OCI-LY1 (cell line): Measurements from ENCODE around the gene CMTM2.
A peak's percentile ranks its signal among the peaks of the same experiment; 100 is the strongest.

Experiments used
- H2AFZ ChIP-seq: fragments of 200-600 bp; sonication (generic), shearing (Covaris generic); 2 replicates; pipeline ENCODE4 v1.6.0; 2014; ENCODE audit warnings: antibody characterized with exemption, mild to moderate bottlenecking, low read length
- H3F3A ChIP-seq: fragments of 200-600 bp; sonication (generic), shearing (Covaris generic); 2 replicates; pipeline ENCODE4 v1.6.0; 2014; ENCODE audit warnings: mild to moderate bottlenecking, antibody characterized with exemption, low read length, moderate library complexity; ENCODE audit not compliant: insufficient read depth
- H3K27ac ChIP-seq: fragments of 200-600 bp; sonication (generic); 2 replicates; pipeline ENCODE4 v1.5.1; 2014; ENCODE audit warnings: low read length, mixed run types, mild to moderate bottlenecking, low read depth; ENCODE audit not compliant: poor library complexity, severe bottlenecking
- H3K27me3 ChIP-seq: fragments of 200-600 bp; sonication (generic); 2 replicates; pipeline ENCODE4 v1.6.0; 2014; ENCODE audit warnings: antibody characterized with exemption, mild to moderate bottlenecking, low read length, moderate library complexity; ENCODE audit not compliant: insufficient read depth
- H3K36me3 ChIP-seq: fragments of 200-600 bp; sonication (generic); 2 replicates; pipeline ENCODE4 v1.6.1; 2014; ENCODE audit warnings: mild to moderate bottlenecking, antibody characterized with exemption, low read length, moderate library complexity, mixed read lengths; ENCODE audit not compliant: insufficient read depth
- H3K4me1 ChIP-seq: fragments of 200-600 bp; sonication (generic); 2 replicates; pipeline ENCODE4 v1.5.1; 2014; ENCODE audit warnings: mild to moderate bottlenecking, low read length, moderate library complexity; ENCODE audit not compliant: insufficient read depth, severe bottlenecking
- H3K4me2 ChIP-seq: fragments of 200-600 bp; sonication (generic), shearing (Covaris generic); 2 replicates; pipeline ENCODE4 v1.6.1; 2014; ENCODE audit warnings: low read length
- H3K4me3 ChIP-seq: fragments of 200-600 bp; sonication (generic); 2 replicates; pipeline ENCODE4 v1.5.1; 2014; ENCODE audit warnings: low read length, low read depth, mild to moderate bottlenecking, mixed read lengths; ENCODE audit not compliant: poor library complexity, severe bottlenecking
- H3K79me2 ChIP-seq: fragments of 200-600 bp; shearing (Covaris generic); 2 replicates; pipeline ENCODE4 v1.6.1; 2016; ENCODE audit warnings: mixed run types, low read length, mixed read lengths; ENCODE audit not compliant: insufficient read depth
- H3K9ac ChIP-seq: fragments of 200-600 bp; sonication (generic), shearing (Covaris generic); 2 replicates; pipeline ENCODE4 v1.6.1; 2014; ENCODE audit warnings: mild to moderate bottlenecking, low read length, mixed read lengths
- H3K9me2 ChIP-seq: fragments of 200-600 bp; sonication (generic), shearing (Covaris generic); 2 replicates; pipeline ENCODE4 v1.6.1; 2014; ENCODE audit warnings: low read depth, mild to moderate bottlenecking, low read length, mixed read lengths
- H3K9me3 ChIP-seq: fragments of 200-600 bp; shearing (Covaris generic); 2 replicates; pipeline ENCODE4 v1.6.1; 2014; ENCODE audit warnings: low read length, mixed read lengths
- H4K20me1 ChIP-seq: fragments of 200-600 bp; sonication (generic), shearing (Covaris generic); 2 replicates; pipeline ENCODE4 v1.6.0; 2016; ENCODE audit warnings: mild to moderate bottlenecking, low read length; ENCODE audit not compliant: insufficient read depth
- EZH2 ChIP-seq: fragments of 200-600 bp; sonication (generic), shearing (Covaris generic); IDR thresholded peaks from 2 replicates; pipeline ENCODE4 v1.8.0; 2017; ENCODE audit warnings: borderline replicate concordance, mixed run types, mild to moderate bottlenecking, antibody characterized with exemption, low read length, moderate library complexity, mixed read lengths
- TF ChIP-seq, protein P1 (sequence below): fragments of 200-600 bp; sonication (generic), shearing (Covaris generic); IDR thresholded peaks from 2 replicates; pipeline ENCODE4 v1.5.1; 2017; ENCODE audit warnings: mild to moderate bottlenecking, antibody characterized with exemption, low read length, moderate library complexity, mixed read lengths

Gene CMTM2

DNA sequence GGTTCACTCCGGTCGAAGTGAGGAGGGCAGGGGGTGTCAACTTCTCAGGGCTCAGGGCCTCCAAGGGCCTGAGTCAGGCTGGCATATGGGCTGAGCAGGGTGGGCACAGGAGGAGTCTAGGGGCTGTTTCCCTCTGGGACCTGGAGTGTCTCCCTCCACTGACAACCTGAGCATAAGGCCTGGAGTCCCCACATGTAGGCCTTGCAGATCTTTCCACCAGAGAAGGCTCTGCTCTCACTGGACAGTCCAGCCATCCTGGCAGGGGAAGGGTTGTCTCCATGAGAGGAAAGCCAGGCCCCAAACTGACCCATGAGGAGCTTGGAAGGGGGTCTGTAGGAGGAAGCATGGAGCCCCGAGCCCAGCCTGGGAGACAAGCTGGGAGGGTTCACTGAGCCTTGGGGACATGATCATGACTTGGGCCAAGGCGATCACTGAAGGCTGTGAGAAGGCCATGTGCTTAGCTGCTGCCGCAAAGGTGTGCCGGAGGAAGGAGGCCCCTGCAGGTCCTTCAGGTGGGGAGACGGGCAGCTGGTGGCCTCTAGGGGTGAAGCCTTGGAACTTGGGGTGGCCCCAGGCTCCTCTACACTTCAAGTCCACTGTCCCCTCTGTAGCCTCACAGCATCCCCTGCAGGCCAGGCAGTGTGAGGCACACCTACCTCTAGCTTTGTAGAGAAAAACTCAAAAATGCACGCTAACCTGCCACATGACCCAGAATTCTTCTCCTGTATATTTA is 9.9 kb downstream of the CMTM2 start:
- Histone ChIP-seq H3K9me3 (no peaks in the 10 kb centered on the region), H3K9me2 (no peaks in the 10 kb centered on the region), H3K27ac (no peak overlapping the region), H3K36me3 (no peaks in the 10 kb centered on the region), H3K79me2 (no peaks in the 10 kb centered on the region), H3K4me3 (no peak overlapping the region), H3K9ac (no peak overlapping the region), H3F3A (no peaks in the 10 kb centered on the region), H4K20me1 (no peaks in the 10 kb centered on the region), H3K4me2 (no peak overlapping the region), H3K27me3 (no peaks in the 10 kb centered on the region), H3K4me1 (peaks cover 9% of the 10 kb centered on the region), H2AFZ (no peak overlapping the region)
- no peak for TF ChIP-seq EZH2
- TF ChIP-seq, protein P1, sequence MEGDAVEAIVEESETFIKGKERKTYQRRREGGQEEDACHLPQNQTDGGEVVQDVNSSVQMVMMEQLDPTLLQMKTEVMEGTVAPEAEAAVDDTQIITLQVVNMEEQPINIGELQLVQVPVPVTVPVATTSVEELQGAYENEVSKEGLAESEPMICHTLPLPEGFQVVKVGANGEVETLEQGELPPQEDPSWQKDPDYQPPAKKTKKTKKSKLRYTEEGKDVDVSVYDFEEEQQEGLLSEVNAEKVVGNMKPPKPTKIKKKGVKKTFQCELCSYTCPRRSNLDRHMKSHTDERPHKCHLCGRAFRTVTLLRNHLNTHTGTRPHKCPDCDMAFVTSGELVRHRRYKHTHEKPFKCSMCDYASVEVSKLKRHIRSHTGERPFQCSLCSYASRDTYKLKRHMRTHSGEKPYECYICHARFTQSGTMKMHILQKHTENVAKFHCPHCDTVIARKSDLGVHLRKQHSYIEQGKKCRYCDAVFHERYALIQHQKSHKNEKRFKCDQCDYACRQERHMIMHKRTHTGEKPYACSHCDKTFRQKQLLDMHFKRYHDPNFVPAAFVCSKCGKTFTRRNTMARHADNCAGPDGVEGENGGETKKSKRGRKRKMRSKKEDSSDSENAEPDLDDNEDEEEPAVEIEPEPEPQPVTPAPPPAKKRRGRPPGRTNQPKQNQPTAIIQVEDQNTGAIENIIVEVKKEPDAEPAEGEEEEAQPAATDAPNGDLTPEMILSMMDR, result peak; percentile 85

DNA sequence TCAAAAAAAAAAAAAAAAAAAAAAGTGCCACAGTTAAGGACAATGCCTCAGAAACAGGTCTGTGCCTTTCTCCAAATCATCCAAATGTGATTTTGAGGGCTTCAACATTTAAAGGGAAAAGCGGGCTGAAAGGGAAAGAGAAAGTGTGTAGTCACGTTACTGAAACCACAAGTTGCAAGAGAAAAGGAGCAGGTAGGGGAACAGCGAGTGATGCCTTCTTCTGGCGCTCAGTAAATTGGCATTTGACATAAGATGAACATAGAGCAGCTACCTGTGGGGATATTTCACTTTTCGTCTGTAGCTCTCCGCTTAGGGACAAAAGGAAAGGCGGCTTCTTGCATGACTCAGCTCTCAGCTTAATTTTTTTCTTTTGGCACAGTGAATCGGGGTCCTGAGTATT is 11.1 kb downstream of the CMTM2 start:
- H3K4me2 ChIP-seq, result peak overlapping the region; percentile 62
- peaks cover 9% of the 10 kb centered on the region for H3K4me1 ChIP-seq

DNA sequence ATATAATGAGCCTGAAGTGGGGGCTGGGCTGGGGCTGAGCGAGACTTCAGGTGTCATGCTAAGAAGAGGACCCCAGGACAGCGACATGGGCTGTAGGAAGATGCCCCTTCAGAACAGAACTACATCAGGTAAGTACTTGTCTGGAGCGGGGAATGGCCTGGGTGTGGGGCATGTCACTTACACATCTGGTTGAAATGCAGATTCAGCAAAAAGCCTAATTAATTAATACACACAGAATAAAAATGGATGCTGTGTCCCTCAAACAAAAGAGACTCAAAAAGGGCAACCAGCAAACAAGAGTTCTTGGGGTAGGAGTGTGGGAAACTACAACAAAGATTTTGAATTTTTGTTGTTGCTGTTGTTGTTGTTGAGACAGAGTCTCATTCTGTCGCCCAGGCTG is 11.8 kb downstream of the CMTM2 start:
- no peak overlapping the region for H3K4me3 ChIP-seq
- H3K4me1 ChIP-seq, result peaks cover 9% of the 10 kb centered on the region
- H3K27ac ChIP-seq, result no peak overlapping the region
- no peaks in the 10 kb centered on the region for H3F3A ChIP-seq
- no peaks in the 10 kb centered on the region for H3K36me3 ChIP-seq
- TF ChIP-seq, protein P1, result no peak
- TF ChIP-seq EZH2, result no peak
- no peak overlapping the region for H3K4me2 ChIP-seq
- no peaks in the 10 kb centered on the region for H3K9me2 ChIP-seq
- no peaks in the 10 kb centered on the region for H3K79me2 ChIP-seq
- H3K27me3 ChIP-seq, result no peaks in the 10 kb centered on the region
- no peaks in the 10 kb centered on the region for H4K20me1 ChIP-seq
- no peak overlapping the region for H3K9ac ChIP-seq
- H2AFZ ChIP-seq, result no peak overlapping the region
- no peaks in the 10 kb centered on the region for H3K9me3 ChIP-seq

More for the DNA sequence above, 11.1 kb downstream of the CMTM2 start:
- Histone ChIP-seq H3K27me3 (no peaks in the 10 kb centered on the region), H2AFZ (no peak overlapping the region), H3K36me3 (no peaks in the 10 kb centered on the region), H3K4me3 (peak overlapping the region; percentile 21), H3K9ac (no peak overlapping the region; the same call in 1 of the 2 replicates), H3K79me2 (no peaks in the 10 kb centered on the region), H3F3A (no peaks in the 10 kb centered on the region), H3K27ac (no peak overlapping the region), H4K20me1 (no peaks in the 10 kb centered on the region), H3K9me2 (no peaks in the 10 kb centered on the region), H3K9me3 (no peaks in the 10 kb centered on the region)
- TF ChIP-seq EZH2, result no peak
- TF ChIP-seq, protein P1, result no peak
